Keratinocyte (primary cell): ENCODE measurements around the gene HIPK4.

Experiments
- EZH2 ChIP-seq: IDR thresholded peaks from one replicate; pipeline ENCODE4 v1.6.1; 2012; ENCODE audit warnings: inconsistent platforms, mild to moderate bottlenecking, low read length, moderate library complexity
- TF ChIP-seq, protein P1 (sequence below), 3 experiments: IDR thresholded peaks in 1 of 3; conservative IDR thresholded peaks in 1 of 3; optimal IDR thresholded peaks in 1 of 3; 2 replicates in 2 of 3; 3 replicates in 1 of 3; pipeline versions ENCODE3 to v1.5.1; 2011; ENCODE audit warnings: low read length in 3 of 3, mild to moderate bottlenecking in 3 of 3, moderate library complexity in 2 of 3, control low read depth in 1 of 3, inconsistent platforms in 1 of 3; ENCODE audit not compliant: insufficient read depth in 2 of 3; ENCODE audit errors: extremely low read depth in 1 of 3

- no peak for TF ChIP-seq EZH2
- TF ChIP-seq, protein P1, sequence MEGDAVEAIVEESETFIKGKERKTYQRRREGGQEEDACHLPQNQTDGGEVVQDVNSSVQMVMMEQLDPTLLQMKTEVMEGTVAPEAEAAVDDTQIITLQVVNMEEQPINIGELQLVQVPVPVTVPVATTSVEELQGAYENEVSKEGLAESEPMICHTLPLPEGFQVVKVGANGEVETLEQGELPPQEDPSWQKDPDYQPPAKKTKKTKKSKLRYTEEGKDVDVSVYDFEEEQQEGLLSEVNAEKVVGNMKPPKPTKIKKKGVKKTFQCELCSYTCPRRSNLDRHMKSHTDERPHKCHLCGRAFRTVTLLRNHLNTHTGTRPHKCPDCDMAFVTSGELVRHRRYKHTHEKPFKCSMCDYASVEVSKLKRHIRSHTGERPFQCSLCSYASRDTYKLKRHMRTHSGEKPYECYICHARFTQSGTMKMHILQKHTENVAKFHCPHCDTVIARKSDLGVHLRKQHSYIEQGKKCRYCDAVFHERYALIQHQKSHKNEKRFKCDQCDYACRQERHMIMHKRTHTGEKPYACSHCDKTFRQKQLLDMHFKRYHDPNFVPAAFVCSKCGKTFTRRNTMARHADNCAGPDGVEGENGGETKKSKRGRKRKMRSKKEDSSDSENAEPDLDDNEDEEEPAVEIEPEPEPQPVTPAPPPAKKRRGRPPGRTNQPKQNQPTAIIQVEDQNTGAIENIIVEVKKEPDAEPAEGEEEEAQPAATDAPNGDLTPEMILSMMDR (optimal IDR thresholded peaks at IDR 0.05 in 1 of 3, IDR thresholded peaks at IDR 0.05 in 1 of 3, conservative IDR thresholded peaks at IDR 0.05 in 1 of 3; ENCODE audit: extremely low read depth in 1 of 3, insufficient read depth in 2 of 3, low read length in 3 of 3): no peak
Observed at GRCh38 chr19:40365010-40365409, 25.0 kb downstream of the HIPK4 start.
